Suppressor macrophage treated with lipopolysaccharide for 4 hours (primary cell): ENCODE results near the gene PTPN12.
"Not testable (repeated sequence)": the region's sequence is repeated elsewhere in the genome, so short reads cannot be mapped to it uniquely, and the experiment has no call there.

Source experiments
- DNase-seq: peaks from one replicate; pipeline ENCODE4 v3.0.0-alpha.2; 2020

PTPN12 gene

GRCh38 chr7:77537136-77537777 lies at the start of gene PTPN12:
Gene PTPN12, plus strand, starts transcription at chr7:77537295. Its CDS starts 252 bp downstream, at chr7:77537547.
- DNase-seq = peak; percentile 49

- DNase-seq = no peak
These were observed 48.1 kb upstream of the PTPN12 start for GRCh38 chr7:77488986-77489385.

GRCh38 chr7:77497079-77497478 lies 40.0 kb upstream of the PTPN12 start:
- DNase-seq = no peak

GRCh38 chr7:77498659-77499379 lies 38.3 kb upstream of the PTPN12 start:
- DNase-seq = no peak

- peak; percentile 55 for DNase-seq
These were observed 35.9 kb upstream of the PTPN12 start for GRCh38 chr7:77501192-77501515.

- no peak for DNase-seq
These were observed 32.1 kb upstream of the PTPN12 start for GRCh38 chr7:77504951-77505350.

GRCh38 chr7:77506899-77507298 lies 30.2 kb upstream of the PTPN12 start:
- no peak for DNase-seq

- not testable (repeated sequence) for DNase-seq
These were observed 24.0 kb upstream of the PTPN12 start for GRCh38 chr7:77513002-77513670.

GRCh38 chr7:77516085-77516484 lies 21.0 kb upstream of the PTPN12 start:
- no peak for DNase-seq

- no peak for DNase-seq
These were observed 16.8 kb upstream of the PTPN12 start for GRCh38 chr7:77520261-77520660.

GRCh38 chr7:77521537-77521936 lies 15.6 kb upstream of the PTPN12 start:
- DNase-seq = not testable (repeated sequence)

GRCh38 chr7:77524731-77525130 lies 12.4 kb upstream of the PTPN12 start:
- peak; percentile 55 for DNase-seq

GRCh38 chr7:77525231-77525630 lies 11.9 kb upstream of the PTPN12 start:
- peak; percentile 36 for DNase-seq

- no peak for DNase-seq
These were observed 8.7 kb upstream of the PTPN12 start for GRCh38 chr7:77528368-77528767.

GRCh38 chr7:77529279-77529678 lies 7.8 kb upstream of the PTPN12 start:
- no peak for DNase-seq

GRCh38 chr7:77531038-77531437 lies 6.1 kb upstream of the PTPN12 start:
- DNase-seq = peak; percentile 26

GRCh38 chr7:77532247-77532646 lies 4.8 kb upstream of the PTPN12 start:
- DNase-seq = no peak

- DNase-seq = not testable (repeated sequence)
These were observed 4.4 kb upstream of the PTPN12 start for GRCh38 chr7:77532732-77533131.

- not testable (repeated sequence) for DNase-seq
These were observed 3.0 kb upstream of the PTPN12 start for GRCh38 chr7:77534046-77534445.

GRCh38 chr7:77536017-77536412 lies 1.1 kb upstream of the PTPN12 start:
- DNase-seq = no peak

- peak; percentile 99 for DNase-seq
These were observed 521 bp upstream of the PTPN12 start for GRCh38 chr7:77536413-77537135.

GRCh38 chr7:77537778-77538280 lies 734 bp downstream of the PTPN12 start:
- no peak for DNase-seq
